SK-N-SH treated with all-trans-retinoic acid at 6 μM for 48 hours (cell line): ENCODE data around the gene SLC38A8.

Source experiments
- ATAC-seq: fragments of 200-7000 bp; cut with Tn5 transposase; 3 replicates; pipeline ENCODE4 v1.9.1; 2020; ENCODE audit warnings: mild to moderate bottlenecking, moderate library complexity
- ARNTL ChIP-seq: fragments of 450-650 bp; formaldehyde crosslinking; IDR thresholded peaks from 2 replicates; pipeline ENCODE4 v1.5.0; 2020; ENCODE audit warnings: low read depth, mild to moderate bottlenecking, moderate library complexity, borderline replicate concordance
- BACH2 ChIP-seq: fragments of 250-450 bp; sonication (Bioruptor Pico); IDR thresholded peaks from 2 replicates; pipeline ENCODE4 v1.9.0; 2021; ENCODE audit warnings: mild to moderate bottlenecking, borderline replicate concordance
- CSDC2 ChIP-seq: fragments of 250-450 bp; sonication (Bioruptor Pico); IDR thresholded peaks from 2 replicates; pipeline ENCODE4 v1.5.0; 2020; ENCODE audit warnings: mild to moderate bottlenecking, moderate library complexity
- ESRRG ChIP-seq: fragments of 250-450 bp; sonication (Bioruptor Pico); IDR thresholded peaks from 2 replicates; pipeline ENCODE4 v1.6.1; 2021; ENCODE audit warnings: mild to moderate bottlenecking
- GLIS3 ChIP-seq: fragments of 250-450 bp; sonication (Bioruptor Pico); IDR thresholded peaks from 2 replicates; pipeline ENCODE4 v1.5.0; 2020; ENCODE audit warnings: mild to moderate bottlenecking, moderate library complexity
- ISL1 ChIP-seq: fragments of 250-450 bp; sonication (Bioruptor Pico); IDR thresholded peaks from 2 replicates; pipeline ENCODE4 v2.1.2; 2022; ENCODE audit warnings: mild to moderate bottlenecking, moderate library complexity
- OSR1 ChIP-seq: fragments of 250-450 bp; sonication (Bioruptor Pico); IDR thresholded peaks from 2 replicates; pipeline ENCODE4 v1.8.0; 2022; ENCODE audit warnings: moderate library complexity, mild to moderate bottlenecking, inconsistent platforms
- POU6F1 ChIP-seq: fragments of 250-450 bp; sonication (Bioruptor Pico); IDR thresholded peaks from 2 replicates; pipeline ENCODE4 v1.8.0; 2021; ENCODE audit warnings: low read depth, mild to moderate bottlenecking, moderate library complexity, borderline replicate concordance
- RARB ChIP-seq: fragments of 250-450 bp; sonication (Bioruptor Pico); IDR thresholded peaks from 2 replicates; pipeline ENCODE4 v1.8.0; 2021; ENCODE audit warnings: mild to moderate bottlenecking, moderate library complexity
- SNAI2 ChIP-seq: fragments of 250-450 bp; sonication (Bioruptor Pico); IDR thresholded peaks from 2 replicates; pipeline ENCODE4 v1.5.0; 2020; ENCODE audit warnings: mild to moderate bottlenecking, moderate library complexity
- TOX ChIP-seq: fragments of 250-450 bp; sonication (Bioruptor Pico); IDR thresholded peaks from 2 replicates; pipeline ENCODE4 v1.8.0; 2021; ENCODE audit warnings: mild to moderate bottlenecking, moderate library complexity, borderline replicate concordance
- ZFP3 ChIP-seq: fragments of 250-450 bp; sonication (Bioruptor Pico); IDR thresholded peaks from 2 replicates; pipeline ENCODE4 v1.5.0; 2020; ENCODE audit warnings: mild to moderate bottlenecking, moderate library complexity
- ZFP30 ChIP-seq: fragments of 450-650 bp; formaldehyde crosslinking; IDR thresholded peaks from 2 replicates; pipeline ENCODE4 v1.5.0; 2022; ENCODE audit warnings: mild to moderate bottlenecking, moderate library complexity
- ZNF565 ChIP-seq: fragments of 450-650 bp; formaldehyde crosslinking; conservative IDR thresholded peaks from 2 replicates; pipeline ENCODE4 v1.5.0; 2020; ENCODE audit warnings: low read depth, mild to moderate bottlenecking, moderate library complexity
- ZNF70 ChIP-seq: fragments of 450-650 bp; formaldehyde crosslinking; IDR thresholded peaks from 2 replicates; pipeline ENCODE4 v1.5.0; 2020; ENCODE audit warnings: mild to moderate bottlenecking, moderate library complexity
- ZNF8 ChIP-seq: fragments of 450-650 bp; formaldehyde crosslinking; IDR thresholded peaks from 2 replicates; pipeline ENCODE4 v1.5.0; 2020; ENCODE audit warnings: mild to moderate bottlenecking, moderate library complexity
- TF ChIP-seq, protein P1 (sequence below): fragments of 250-450 bp; sonication (Bioruptor Pico); IDR thresholded peaks from 2 replicates; pipeline ENCODE4 v1.8.0; 2020; ENCODE audit warnings: mild to moderate bottlenecking, moderate library complexity, borderline replicate concordance
- TF ChIP-seq, protein P2 (sequence below): fragments of 250-450 bp; sonication (Bioruptor Pico); IDR thresholded peaks from 2 replicates; pipeline ENCODE4 v1.5.1; 2020; ENCODE audit warnings: low read depth, mild to moderate bottlenecking, moderate library complexity
- TF ChIP-seq, protein P3 (sequence below): fragments of 250-450 bp; sonication (Bioruptor Pico); IDR thresholded peaks from 2 replicates; pipeline ENCODE4 v1.5.0; 2020; ENCODE audit warnings: mild to moderate bottlenecking, moderate library complexity

Gene SLC38A8

DNA sequence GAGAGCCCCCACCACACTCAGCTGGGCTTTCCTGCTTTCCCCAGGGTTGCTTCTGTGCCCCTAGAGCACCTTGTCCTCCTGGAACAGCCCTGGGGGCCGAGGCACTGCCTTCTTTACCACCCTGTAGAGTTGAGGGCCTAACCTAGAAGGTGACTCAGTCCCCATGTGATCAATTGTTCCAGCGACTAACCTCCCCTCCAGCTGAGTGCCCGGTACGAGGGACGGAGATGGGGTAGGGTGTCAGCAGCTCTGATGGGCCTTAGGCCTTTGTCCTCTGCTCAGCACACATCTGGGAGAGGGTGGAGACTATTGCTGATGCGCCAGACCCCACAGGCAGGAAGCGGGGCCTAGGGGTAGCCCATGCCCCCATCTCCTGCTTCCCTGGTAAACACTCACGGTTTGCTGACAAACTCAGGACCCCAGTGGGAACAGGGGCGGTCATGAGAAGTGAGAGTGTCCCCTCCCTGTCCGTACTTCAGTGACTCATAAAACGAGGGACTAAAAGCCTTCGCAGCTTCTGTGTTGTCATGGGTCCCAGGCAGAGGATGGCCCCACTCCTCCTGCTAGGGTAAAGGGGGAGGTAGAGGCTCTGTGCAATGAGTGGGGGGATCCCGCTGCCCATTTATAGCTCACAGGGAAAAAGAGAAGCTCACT is 41.5 kb downstream of the SLC38A8 start:
- TF ChIP-seq SNAI2 = no peak
- no peak for TF ChIP-seq ISL1 (CRISPR knock-in tag)
- TF ChIP-seq, protein P1, sequence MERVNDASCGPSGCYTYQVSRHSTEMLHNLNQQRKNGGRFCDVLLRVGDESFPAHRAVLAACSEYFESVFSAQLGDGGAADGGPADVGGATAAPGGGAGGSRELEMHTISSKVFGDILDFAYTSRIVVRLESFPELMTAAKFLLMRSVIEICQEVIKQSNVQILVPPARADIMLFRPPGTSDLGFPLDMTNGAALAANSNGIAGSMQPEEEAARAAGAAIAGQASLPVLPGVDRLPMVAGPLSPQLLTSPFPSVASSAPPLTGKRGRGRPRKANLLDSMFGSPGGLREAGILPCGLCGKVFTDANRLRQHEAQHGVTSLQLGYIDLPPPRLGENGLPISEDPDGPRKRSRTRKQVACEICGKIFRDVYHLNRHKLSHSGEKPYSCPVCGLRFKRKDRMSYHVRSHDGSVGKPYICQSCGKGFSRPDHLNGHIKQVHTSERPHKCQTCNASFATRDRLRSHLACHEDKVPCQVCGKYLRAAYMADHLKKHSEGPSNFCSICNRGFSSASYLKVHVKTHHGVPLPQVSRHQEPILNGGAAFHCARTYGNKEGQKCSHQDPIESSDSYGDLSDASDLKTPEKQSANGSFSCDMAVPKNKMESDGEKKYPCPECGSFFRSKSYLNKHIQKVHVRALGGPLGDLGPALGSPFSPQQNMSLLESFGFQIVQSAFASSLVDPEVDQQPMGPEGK (CRISPR knock-in tag) = no peak
- TF ChIP-seq BACH2 (CRISPR knock-in tag) = no peak
- TF ChIP-seq ZNF8 (CRISPR knock-in tag) = no peak
- no peak for TF ChIP-seq POU6F1 (CRISPR knock-in tag)
- TF ChIP-seq GLIS3 (CRISPR knock-in tag) = no peak
- no peak for TF ChIP-seq ESRRG (CRISPR knock-in tag)
- TF ChIP-seq ZNF565 = no peak
- TF ChIP-seq CSDC2 = no peak
- no peak for TF ChIP-seq ZFP3 (CRISPR knock-in tag)
- TF ChIP-seq RARB (CRISPR knock-in tag) = no peak
- TF ChIP-seq ARNTL = no peak
- no peak for TF ChIP-seq ZFP30 (CRISPR knock-in tag)
- TF ChIP-seq, protein P2, sequence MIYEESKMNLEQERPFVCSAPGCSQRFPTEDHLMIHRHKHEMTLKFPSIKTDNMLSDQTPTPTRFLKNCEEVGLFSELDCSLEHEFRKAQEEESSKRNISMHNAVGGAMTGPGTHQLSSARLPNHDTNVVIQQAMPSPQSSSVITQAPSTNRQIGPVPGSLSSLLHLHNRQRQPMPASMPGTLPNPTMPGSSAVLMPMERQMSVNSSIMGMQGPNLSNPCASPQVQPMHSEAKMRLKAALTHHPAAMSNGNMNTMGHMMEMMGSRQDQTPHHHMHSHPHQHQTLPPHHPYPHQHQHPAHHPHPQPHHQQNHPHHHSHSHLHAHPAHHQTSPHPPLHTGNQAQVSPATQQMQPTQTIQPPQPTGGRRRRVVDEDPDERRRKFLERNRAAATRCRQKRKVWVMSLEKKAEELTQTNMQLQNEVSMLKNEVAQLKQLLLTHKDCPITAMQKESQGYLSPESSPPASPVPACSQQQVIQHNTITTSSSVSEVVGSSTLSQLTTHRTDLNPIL (CRISPR knock-in tag) = no peak
- no peak for TF ChIP-seq TOX
- no peak for TF ChIP-seq ZNF70
- no peak for TF ChIP-seq OSR1 (CRISPR knock-in tag)
- ATAC-seq = no peak

DNA sequence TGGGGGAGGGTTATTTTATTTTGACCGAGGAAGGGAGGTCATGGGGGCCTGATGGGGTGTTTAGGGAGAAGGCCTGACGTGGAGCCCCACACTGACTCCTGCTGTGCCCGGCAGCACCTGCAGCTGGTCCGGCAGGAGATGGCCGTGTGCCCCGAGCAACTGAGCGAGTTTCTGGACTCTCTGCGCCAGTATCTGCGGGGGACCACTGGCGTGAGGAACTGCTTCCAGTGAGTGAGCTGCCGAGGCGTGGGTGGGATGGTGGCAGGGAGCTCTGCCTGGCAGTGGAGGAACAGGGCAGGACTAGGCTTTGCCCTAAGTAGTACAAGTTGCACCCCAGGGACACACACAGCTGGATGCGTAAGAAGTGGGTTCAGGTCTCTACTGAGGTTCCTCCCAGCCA is 44.5 kb downstream of the SLC38A8 start:
- no peak for ATAC-seq
- TF ChIP-seq, protein P2 (CRISPR knock-in tag) = no peak

DNA sequence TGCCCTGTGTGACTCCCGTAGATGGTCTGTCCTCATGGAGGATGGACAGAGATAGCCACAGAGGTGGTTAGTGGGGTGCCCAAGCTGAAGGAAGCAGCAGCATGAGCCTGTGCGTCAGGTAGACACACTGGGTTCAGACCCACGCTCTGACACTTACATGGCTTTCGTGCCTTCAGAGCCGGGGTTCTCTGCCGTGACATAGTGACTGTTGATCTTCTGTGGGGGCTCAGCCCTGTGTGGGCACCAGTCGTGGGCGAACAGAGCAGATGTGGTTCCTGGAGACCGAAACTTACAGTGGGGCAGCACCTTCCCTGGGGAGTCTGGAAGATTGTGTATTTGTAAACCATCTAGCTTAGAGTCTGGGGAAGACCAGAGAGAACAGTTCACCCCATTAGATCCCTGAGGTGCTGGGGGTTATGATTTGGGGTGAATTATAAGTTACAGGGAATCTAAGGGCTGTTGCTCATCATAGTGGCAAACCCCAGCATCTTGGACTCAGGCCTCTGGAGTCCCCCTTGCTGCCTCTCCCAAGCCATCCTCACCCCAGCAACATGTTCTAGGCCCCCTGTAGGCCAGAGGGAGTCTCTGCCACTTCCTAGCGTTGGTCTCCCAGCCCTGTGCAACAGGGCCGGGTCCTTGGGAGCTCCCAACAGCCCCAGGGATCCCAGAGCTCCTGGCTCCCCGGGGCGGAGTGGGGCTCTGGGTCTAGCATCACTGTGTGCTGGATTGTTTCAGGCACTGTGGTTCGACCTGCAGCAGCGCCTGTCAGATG is 45.9 kb downstream of the SLC38A8 start:
- no peak for ATAC-seq
- no peak for TF ChIP-seq TOX
- TF ChIP-seq POU6F1 (CRISPR knock-in tag) = no peak
- no peak for TF ChIP-seq CSDC2
- TF ChIP-seq, protein P1 (CRISPR knock-in tag) = no peak
- TF ChIP-seq SNAI2 = no peak
- no peak for TF ChIP-seq ARNTL
- no peak for TF ChIP-seq RARB (CRISPR knock-in tag)
- TF ChIP-seq, protein P3, sequence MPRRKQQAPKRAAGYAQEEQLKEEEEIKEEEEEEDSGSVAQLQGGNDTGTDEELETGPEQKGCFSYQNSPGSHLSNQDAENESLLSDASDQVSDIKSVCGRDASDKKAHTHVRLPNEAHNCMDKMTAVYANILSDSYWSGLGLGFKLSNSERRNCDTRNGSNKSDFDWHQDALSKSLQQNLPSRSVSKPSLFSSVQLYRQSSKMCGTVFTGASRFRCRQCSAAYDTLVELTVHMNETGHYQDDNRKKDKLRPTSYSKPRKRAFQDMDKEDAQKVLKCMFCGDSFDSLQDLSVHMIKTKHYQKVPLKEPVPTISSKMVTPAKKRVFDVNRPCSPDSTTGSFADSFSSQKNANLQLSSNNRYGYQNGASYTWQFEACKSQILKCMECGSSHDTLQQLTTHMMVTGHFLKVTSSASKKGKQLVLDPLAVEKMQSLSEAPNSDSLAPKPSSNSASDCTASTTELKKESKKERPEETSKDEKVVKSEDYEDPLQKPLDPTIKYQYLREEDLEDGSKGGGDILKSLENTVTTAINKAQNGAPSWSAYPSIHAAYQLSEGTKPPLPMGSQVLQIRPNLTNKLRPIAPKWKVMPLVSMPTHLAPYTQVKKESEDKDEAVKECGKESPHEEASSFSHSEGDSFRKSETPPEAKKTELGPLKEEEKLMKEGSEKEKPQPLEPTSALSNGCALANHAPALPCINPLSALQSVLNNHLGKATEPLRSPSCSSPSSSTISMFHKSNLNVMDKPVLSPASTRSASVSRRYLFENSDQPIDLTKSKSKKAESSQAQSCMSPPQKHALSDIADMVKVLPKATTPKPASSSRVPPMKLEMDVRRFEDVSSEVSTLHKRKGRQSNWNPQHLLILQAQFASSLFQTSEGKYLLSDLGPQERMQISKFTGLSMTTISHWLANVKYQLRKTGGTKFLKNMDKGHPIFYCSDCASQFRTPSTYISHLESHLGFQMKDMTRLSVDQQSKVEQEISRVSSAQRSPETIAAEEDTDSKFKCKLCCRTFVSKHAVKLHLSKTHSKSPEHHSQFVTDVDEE (CRISPR knock-in tag) = no peak
- TF ChIP-seq, protein P2 (CRISPR knock-in tag) = no peak
